Measurements from ENCODE around the gene GOLGA6C. TPM values are rescaled to one million over a fixed set of nuclear protein-coding genes. Genes with fewer than 3 reads are reported as not detected.
"Not testable (repeated sequence)": the region's sequence is repeated elsewhere in the genome, so short reads cannot be mapped to it uniquely, and the experiment has no call there.

The GOLGA6C gene
- total and polyA plus RNA-seq, 2 donors (not counting 3 experiments of a cell fraction or from before 2014, with no cell fraction given), result not detected

GRCh38 chr15:75251343-75251742 is 6.8 kb upstream of the GOLGA6C start:
- H3K4me2 ChIP-seq (ENCODE audit: insufficient read depth, low read length); H3K9me1 ChIP-seq (replicated peaks; ENCODE audit: control insufficient read depth, extremely low read depth, insufficient read depth, low read length); dilution Hi-C loops (cut with MboI; ENCODE audit: extremely low pct_ligation_motif_present, low sequenced_read_pairs); H2AFZ ChIP-seq (ENCODE audit: low read depth, low read length); H4K20me1 ChIP-seq (replicated peaks; ENCODE audit: control insufficient read depth, extremely low read depth, insufficient read depth, low read length); CTCF ChIA-PET; H3K4me1 ChIP-seq (ENCODE audit: control insufficient read depth, extremely low read depth, insufficient read depth, low read length); H3K27ac ChIP-seq (ENCODE audit: insufficient read depth, low read depth, low read length); H3K79me2 ChIP-seq (ENCODE audit: control insufficient read depth, insufficient read depth, low read length); H3K36me3 ChIP-seq (ENCODE audit: control insufficient read depth in 2 of 2, extremely low read depth in 1 of 2, insufficient read depth in 2 of 2, low read length in 2 of 2); BruUV-seq (replicated peaks); intact Hi-C loops (cut with micrococcal nuclease); H3K9ac ChIP-seq (replicated peaks; ENCODE audit: extremely low read depth, insufficient read depth, low read length); H3K4me3 ChIP-seq (replicated peaks in 1 of 3; ENCODE audit: insufficient read depth in 1 of 3, low read depth in 1 of 3, low read length in 3 of 3); FAIRE-seq; H3K9me3 ChIP-seq (replicated peaks; ENCODE audit: control insufficient read depth, insufficient read depth, low read length); POLR2A ChIA-PET; DNase-seq (ENCODE audit: low read depth, low spot score): not testable (repeated sequence)
- peaks cover 15 to 30% of the 10 kb centered on the region in 2 experiments for H3K27me3 ChIP-seq (ENCODE audit: control insufficient read depth in 2 of 2, insufficient read depth in 2 of 2, low read length in 2 of 2)

DNA sequence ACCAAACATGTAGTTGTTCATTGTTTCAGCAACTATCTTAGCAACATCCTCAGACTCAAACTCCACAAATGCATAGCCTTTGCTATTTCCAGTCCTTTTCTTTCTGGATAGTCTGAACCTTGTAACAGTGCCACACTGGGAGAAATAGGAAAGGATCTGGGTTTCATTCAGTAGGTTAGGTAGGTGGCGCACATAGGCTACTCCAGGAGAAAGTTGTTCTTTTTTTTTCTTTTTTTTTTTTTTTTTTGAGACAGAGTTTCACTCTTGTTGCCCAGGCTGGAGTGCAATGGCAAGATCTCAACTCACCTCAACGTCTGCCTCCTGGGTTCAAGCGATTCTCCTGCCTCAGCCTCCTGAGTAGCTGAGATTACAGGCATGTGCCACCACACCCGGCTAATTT is 5.8 kb upstream of the GOLGA6C start:
- not testable (repeated sequence) for FAIRE-seq; BruUV-seq (replicated peaks)

DNA sequence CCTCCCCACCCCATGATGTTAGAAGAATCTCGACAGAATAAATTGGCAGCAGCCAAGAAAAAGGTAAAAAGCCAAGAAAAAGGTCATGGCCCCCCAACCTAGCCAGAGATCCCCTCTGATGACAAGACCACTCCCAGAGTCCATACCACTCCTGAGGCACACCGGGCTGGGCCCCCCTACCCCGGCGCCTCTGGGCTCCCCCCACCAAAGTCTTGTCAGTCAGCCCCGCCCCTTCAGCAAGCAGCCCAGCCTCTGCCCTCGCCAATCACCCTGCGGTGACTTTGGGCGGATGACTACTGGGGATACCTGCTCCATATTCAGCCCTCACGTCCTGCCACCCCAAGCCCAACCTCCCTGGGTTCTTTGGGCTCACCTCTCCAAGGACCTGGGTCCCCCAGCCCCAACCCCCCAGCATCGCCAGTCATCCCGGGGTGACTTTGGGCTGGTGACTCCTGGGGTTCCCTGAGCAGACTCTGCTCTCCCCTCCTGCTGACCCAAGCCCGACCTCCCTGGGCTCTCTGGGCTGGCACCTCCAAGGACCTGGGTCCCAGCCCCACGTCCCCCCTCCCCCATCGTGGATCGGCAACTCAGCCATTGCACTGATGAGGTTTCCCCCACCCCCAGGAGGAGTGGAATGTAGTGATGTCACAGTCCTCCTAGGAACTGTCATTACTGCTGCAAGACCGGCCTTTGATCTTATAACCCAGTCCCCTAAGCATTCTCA is 648 bp downstream of the GOLGA6C start:
- CTCF ChIA-PET; FAIRE-seq; H3K4me2 ChIP-seq (ENCODE audit: insufficient read depth, low read length); H3K4me3 ChIP-seq (replicated peaks in 1 of 3; ENCODE audit: insufficient read depth in 1 of 3, low read depth in 1 of 3, low read length in 3 of 3); DNase-seq (ENCODE audit: low read depth, low spot score); POLR2A ChIA-PET; H3K36me3 ChIP-seq (ENCODE audit: control insufficient read depth in 2 of 2, extremely low read depth in 1 of 2, insufficient read depth in 2 of 2, low read length in 2 of 2); BruUV-seq (replicated peaks); dilution Hi-C loops (cut with MboI; ENCODE audit: extremely low pct_ligation_motif_present, low sequenced_read_pairs); H3K9ac ChIP-seq (replicated peaks; ENCODE audit: extremely low read depth, insufficient read depth, low read length); H3K27me3 ChIP-seq (ENCODE audit: control insufficient read depth in 2 of 2, insufficient read depth in 2 of 2, low read length in 2 of 2); H3K9me1 ChIP-seq (replicated peaks; ENCODE audit: control insufficient read depth, extremely low read depth, insufficient read depth, low read length); H3K9me3 ChIP-seq (replicated peaks; ENCODE audit: control insufficient read depth, insufficient read depth, low read length); H3K27ac ChIP-seq (ENCODE audit: insufficient read depth, low read depth, low read length); H4K20me1 ChIP-seq (replicated peaks; ENCODE audit: control insufficient read depth, extremely low read depth, insufficient read depth, low read length); H3K79me2 ChIP-seq (ENCODE audit: control insufficient read depth, insufficient read depth, low read length); H2AFZ ChIP-seq (ENCODE audit: low read depth, low read length); intact Hi-C loops (cut with micrococcal nuclease); H3K4me1 ChIP-seq (ENCODE audit: control insufficient read depth, extremely low read depth, insufficient read depth, low read length): not testable (repeated sequence)

More for the DNA sequence above, 5.8 kb upstream of the GOLGA6C start:
- H3K79me2 ChIP-seq (ENCODE audit: control insufficient read depth, insufficient read depth, low read length); H3K4me2 ChIP-seq (ENCODE audit: insufficient read depth, low read length); POLR2A ChIA-PET; H3K9me3 ChIP-seq (replicated peaks; ENCODE audit: control insufficient read depth, insufficient read depth, low read length); H3K27ac ChIP-seq (ENCODE audit: insufficient read depth, low read depth, low read length); H3K9me1 ChIP-seq (replicated peaks; ENCODE audit: control insufficient read depth, extremely low read depth, insufficient read depth, low read length); H2AFZ ChIP-seq (ENCODE audit: low read depth, low read length); intact Hi-C loops (cut with micrococcal nuclease); H3K36me3 ChIP-seq (ENCODE audit: control insufficient read depth in 2 of 2, extremely low read depth in 1 of 2, insufficient read depth in 2 of 2, low read length in 2 of 2); H3K4me1 ChIP-seq (ENCODE audit: control insufficient read depth, extremely low read depth, insufficient read depth, low read length); H3K9ac ChIP-seq (replicated peaks; ENCODE audit: extremely low read depth, insufficient read depth, low read length); H3K4me3 ChIP-seq (replicated peaks in 1 of 3; ENCODE audit: insufficient read depth in 1 of 3, low read depth in 1 of 3, low read length in 3 of 3); H4K20me1 ChIP-seq (replicated peaks; ENCODE audit: control insufficient read depth, extremely low read depth, insufficient read depth, low read length); dilution Hi-C loops (cut with MboI; ENCODE audit: extremely low pct_ligation_motif_present, low sequenced_read_pairs); DNase-seq (ENCODE audit: low read depth, low spot score); CTCF ChIA-PET: not testable (repeated sequence)
- H3K27me3 ChIP-seq (ENCODE audit: control insufficient read depth in 2 of 2, insufficient read depth in 2 of 2, low read length in 2 of 2), result peaks cover 15 to 30% of the 10 kb centered on the region in 2 experiments

DNA sequence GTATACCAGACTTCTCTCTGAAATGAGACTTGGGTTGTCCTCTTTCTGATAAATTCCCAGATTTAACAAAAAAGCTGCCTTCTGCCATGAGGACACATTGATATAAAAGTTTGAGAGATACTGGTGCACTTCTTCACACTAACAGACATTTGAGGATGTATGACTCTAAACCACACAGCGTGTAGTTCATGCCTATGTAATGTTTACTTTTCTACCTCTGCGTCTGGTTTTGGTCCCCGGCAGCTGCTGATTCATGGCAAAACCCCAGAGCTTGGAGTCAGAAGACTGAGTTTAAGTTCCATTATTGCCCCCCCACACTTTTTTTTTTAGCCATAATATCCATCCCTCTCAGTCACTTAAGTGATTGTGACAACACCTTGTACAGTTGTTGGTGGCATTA is 1.7 kb downstream of the GOLGA6C start:
- H3K4me1 ChIP-seq (ENCODE audit: control insufficient read depth, extremely low read depth, insufficient read depth, low read length); H3K9me3 ChIP-seq (replicated peaks; ENCODE audit: control insufficient read depth, insufficient read depth, low read length); DNase-seq (ENCODE audit: low read depth, low spot score); H2AFZ ChIP-seq (ENCODE audit: low read depth, low read length); FAIRE-seq; H4K20me1 ChIP-seq (replicated peaks; ENCODE audit: control insufficient read depth, extremely low read depth, insufficient read depth, low read length); H3K4me3 ChIP-seq (replicated peaks in 1 of 3; ENCODE audit: insufficient read depth in 1 of 3, low read depth in 1 of 3, low read length in 3 of 3); POLR2A ChIA-PET; BruUV-seq (replicated peaks); H3K79me2 ChIP-seq (ENCODE audit: control insufficient read depth, insufficient read depth, low read length); H3K9me1 ChIP-seq (replicated peaks; ENCODE audit: control insufficient read depth, extremely low read depth, insufficient read depth, low read length); H3K27me3 ChIP-seq (ENCODE audit: control insufficient read depth in 2 of 2, insufficient read depth in 2 of 2, low read length in 2 of 2); H3K27ac ChIP-seq (ENCODE audit: insufficient read depth, low read depth, low read length); H3K36me3 ChIP-seq (ENCODE audit: control insufficient read depth in 2 of 2, extremely low read depth in 1 of 2, insufficient read depth in 2 of 2, low read length in 2 of 2); H3K9ac ChIP-seq (replicated peaks; ENCODE audit: extremely low read depth, insufficient read depth, low read length); CTCF ChIA-PET; dilution Hi-C loops (cut with MboI; ENCODE audit: extremely low pct_ligation_motif_present, low sequenced_read_pairs); intact Hi-C loops (cut with micrococcal nuclease); H3K4me2 ChIP-seq (ENCODE audit: insufficient read depth, low read length): not testable (repeated sequence)
